ENCODE measurements around the gene DDIAS. TPM values are rescaled to one million over a fixed set of nuclear protein-coding genes. Genes with fewer than 3 reads are reported as not detected.

The DDIAS gene
- total and polyA plus RNA-seq, 9 of the 15 experiments (the other 6 are each of a cell fraction or from before 2014, with no cell fraction given) = 9.4 to 27.2 (median 23.3) TPM

DNA sequence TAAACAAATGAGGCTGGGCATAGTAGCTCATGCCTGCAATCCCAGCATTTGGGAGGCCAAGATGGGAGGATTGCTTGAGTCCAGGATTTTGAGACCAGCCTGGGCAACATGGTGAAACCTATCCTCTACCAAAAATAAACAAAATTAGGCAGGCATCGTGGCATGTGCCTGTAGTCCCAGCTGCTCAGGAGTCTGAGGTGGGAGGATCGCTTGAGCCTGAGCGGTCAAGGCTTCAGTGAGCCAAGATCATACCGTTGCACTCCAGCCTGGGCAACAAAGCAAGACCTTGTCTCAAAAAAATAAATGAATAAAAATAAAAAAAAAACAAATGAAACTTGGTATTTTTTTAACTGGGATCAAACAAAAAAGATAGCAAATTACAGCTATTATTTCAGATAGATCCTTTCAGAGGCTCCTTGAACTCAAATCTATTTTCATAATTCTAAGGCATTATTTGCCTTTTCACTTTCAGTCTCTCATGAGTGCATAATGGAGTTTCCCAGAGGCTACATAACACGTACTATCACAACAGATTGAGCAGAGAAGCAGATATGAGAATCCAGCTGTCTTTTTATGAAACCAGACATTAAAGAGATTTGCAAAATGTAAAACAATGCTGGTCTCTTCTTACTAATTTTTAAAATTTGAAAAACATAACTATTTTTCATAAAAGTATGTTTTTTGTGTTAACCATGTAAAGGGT lies 23.1 kb downstream of the DDIAS start:
- H4K20me1 ChIP-seq (replicated peaks; ENCODE audit: control insufficient read depth, insufficient read depth, low read length) = no peaks in the 10 kb centered on the region
- no peaks in the 10 kb centered on the region for H3K9me1 ChIP-seq (ENCODE audit: control insufficient read depth, insufficient read depth, low read length)
- peaks cover 54% of the 10 kb centered on the region for H3K36me3 ChIP-seq (ENCODE audit: control insufficient read depth, insufficient read depth, low read length)
- intact Hi-C loops (cut with micrococcal nuclease) (no loop called here), in situ Hi-C loops (cut with MboI) (loop anchor here (25.0 kb wide), 1 partner anchor 313 kb away; no protein-coding TSS in a partner anchor)
- DNase-seq (ENCODE audit: extremely low read depth in 1 of 4, low spot score in 3 of 4) (no peak), ATAC-seq (no peak), FAIRE-seq (no peak)
- no peak overlapping the region for H2AFZ ChIP-seq (ENCODE audit: low read depth, low read length)
- no peak overlapping the region for H3K4me3 ChIP-seq
- WGBS (ENCODE audit: insufficient coverage, low coverage, missing lambda C conversion rate) = 87% methylated on average over 5 of the region's 5 CpGs
- POLR2A ChIA-PET = interaction anchor here (0.6 to 1.0 kb wide), 3 partner anchors 23 to 39 kb away, joined by 3 to 5 read pairs (median 3); partner anchors contain the start of gene DDIAS
- H3K4me2 ChIP-seq (ENCODE audit: insufficient read depth, low read length) = no peak overlapping the region
- no TSS peak for BruUV-seq (replicated peaks)
- CTCF ChIA-PET (ENCODE audit: low intra/inter-chr PET ratio) = no interaction called here
- H3K79me2 ChIP-seq (ENCODE audit: control insufficient read depth, insufficient read depth, low read length) = peaks cover 4% of the 10 kb centered on the region; the same call in 1 of the 3 replicates
- H3K27me3 ChIP-seq (ENCODE audit: control insufficient read depth in 2 of 2, insufficient read depth in 2 of 2, low read length in 2 of 2) = no peaks in the 10 kb centered on the region
- H3K4me1 ChIP-seq (replicated peaks in 1 of 2; ENCODE audit: control insufficient read depth in 2 of 2, insufficient read depth in 2 of 2, low read length in 2 of 2) = no peaks in the 10 kb centered on the region; a peak in 1 of 5 replicates
- H3K27ac ChIP-seq (ENCODE audit: extremely low read depth, low read depth, low read length) = no peak overlapping the region
- H3K9ac ChIP-seq (ENCODE audit: insufficient read depth in 1 of 2, low read depth in 2 of 2, low read length in 2 of 2) = no peak overlapping the region
- no peaks in the 10 kb centered on the region for H3K9me3 ChIP-seq (replicated peaks; ENCODE audit: control insufficient read depth, insufficient read depth, low read depth, low read length)
- no peak for TF ChIP-seq EGR1 (conservative IDR thresholded peaks at IDR 0.05)
- no peak for TF ChIP-seq ETS2 (tag; IDR thresholded peaks at IDR 0.05; ENCODE audit: borderline replicate concordance, poor library complexity, severe bottlenecking)
- TF ChIP-seq KHSRP (IDR thresholded peaks at IDR 0.05) = no peak
- TF ChIP-seq MTA3 (IDR thresholded peaks at IDR 0.05; ENCODE audit: borderline replicate concordance) = no peak
- TF ChIP-seq MCM2 (IDR thresholded peaks at IDR 0.05; ENCODE audit: low read depth) = no peak
- no peak for TF ChIP-seq FOXK1 (CRISPR knock-in tag; IDR thresholded peaks at IDR 0.05; ENCODE audit: borderline replicate concordance)
- no peak for TF ChIP-seq FIP1L1 (IDR thresholded peaks at IDR 0.05; ENCODE audit: low read depth, low read length, poor library complexity, severe bottlenecking)
- TF ChIP-seq, protein P1, sequence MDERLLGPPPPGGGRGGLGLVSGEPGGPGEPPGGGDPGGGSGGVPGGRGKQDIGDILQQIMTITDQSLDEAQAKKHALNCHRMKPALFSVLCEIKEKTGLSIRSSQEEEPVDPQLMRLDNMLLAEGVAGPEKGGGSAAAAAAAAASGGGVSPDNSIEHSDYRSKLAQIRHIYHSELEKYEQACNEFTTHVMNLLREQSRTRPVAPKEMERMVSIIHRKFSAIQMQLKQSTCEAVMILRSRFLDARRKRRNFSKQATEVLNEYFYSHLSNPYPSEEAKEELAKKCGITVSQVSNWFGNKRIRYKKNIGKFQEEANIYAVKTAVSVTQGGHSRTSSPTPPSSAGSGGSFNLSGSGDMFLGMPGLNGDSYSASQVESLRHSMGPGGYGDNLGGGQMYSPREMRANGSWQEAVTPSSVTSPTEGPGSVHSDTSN (CRISPR knock-in tag; IDR thresholded peaks at IDR 0.05; ENCODE audit: low read depth) = no peak
- TF ChIP-seq, protein P1 (tag; conservative IDR thresholded peaks at IDR 0.05; ENCODE audit: low read depth) = no peak
- no peak for TF ChIP-seq DACH1 (IDR thresholded peaks at IDR 0.05; ENCODE audit: partially characterized antibody)
- TF ChIP-seq ZNF174 (CRISPR knock-in tag; IDR thresholded peaks at IDR 0.05) = no peak
- no peak for TF ChIP-seq TAL1 (IDR thresholded peaks at IDR 0.05)
- no peak for TF ChIP-seq EP300 (IDR thresholded peaks at IDR 0.05; ENCODE audit: low read length)
